ENCODE measurements around the gene ZNF180.
A peak's percentile ranks its signal among the peaks of the same experiment; 100 is the strongest.

Gene ZNF180

DNA sequence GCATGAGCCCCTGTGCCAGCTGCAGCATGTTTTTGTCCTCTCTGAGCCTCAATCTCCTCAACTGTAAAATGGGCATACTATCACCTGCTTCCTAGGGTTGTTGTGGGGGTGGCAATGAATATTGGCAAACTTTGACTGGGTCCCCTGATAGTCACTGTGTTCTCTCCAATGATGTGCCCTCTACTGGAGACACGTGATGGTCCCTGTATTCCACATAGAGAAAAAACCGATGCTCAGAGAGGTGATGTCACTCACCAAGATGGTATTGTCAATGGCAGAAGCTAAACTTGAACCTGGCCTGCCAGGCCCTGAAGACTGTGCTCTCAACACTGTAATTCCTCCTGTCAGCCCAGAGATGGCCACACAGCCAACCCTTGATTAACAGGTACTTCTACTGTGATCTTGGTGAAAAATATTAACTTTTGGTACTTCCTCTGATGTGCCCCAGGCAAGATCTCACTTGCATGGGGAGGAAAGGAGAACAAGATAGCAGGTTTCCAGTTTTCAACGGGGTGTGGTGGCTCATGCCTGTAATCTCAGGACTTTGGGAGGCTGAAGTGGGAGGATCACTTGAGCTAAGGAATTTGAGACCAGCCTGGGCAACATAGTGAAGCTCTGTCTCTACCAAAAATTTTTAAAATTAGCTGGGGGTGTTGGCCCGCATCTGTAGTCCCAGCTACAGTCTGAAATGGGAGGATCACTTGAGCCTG, 25.6 kb upstream of the ZNF180 start:
- no peak overlapping the region for H3K4me3 ChIP-seq (ENCODE audit: low read depth, low read length)
- no peak for DNase-seq (ENCODE audit: low read depth)
- TF ChIP-seq, protein P1, sequence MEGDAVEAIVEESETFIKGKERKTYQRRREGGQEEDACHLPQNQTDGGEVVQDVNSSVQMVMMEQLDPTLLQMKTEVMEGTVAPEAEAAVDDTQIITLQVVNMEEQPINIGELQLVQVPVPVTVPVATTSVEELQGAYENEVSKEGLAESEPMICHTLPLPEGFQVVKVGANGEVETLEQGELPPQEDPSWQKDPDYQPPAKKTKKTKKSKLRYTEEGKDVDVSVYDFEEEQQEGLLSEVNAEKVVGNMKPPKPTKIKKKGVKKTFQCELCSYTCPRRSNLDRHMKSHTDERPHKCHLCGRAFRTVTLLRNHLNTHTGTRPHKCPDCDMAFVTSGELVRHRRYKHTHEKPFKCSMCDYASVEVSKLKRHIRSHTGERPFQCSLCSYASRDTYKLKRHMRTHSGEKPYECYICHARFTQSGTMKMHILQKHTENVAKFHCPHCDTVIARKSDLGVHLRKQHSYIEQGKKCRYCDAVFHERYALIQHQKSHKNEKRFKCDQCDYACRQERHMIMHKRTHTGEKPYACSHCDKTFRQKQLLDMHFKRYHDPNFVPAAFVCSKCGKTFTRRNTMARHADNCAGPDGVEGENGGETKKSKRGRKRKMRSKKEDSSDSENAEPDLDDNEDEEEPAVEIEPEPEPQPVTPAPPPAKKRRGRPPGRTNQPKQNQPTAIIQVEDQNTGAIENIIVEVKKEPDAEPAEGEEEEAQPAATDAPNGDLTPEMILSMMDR (IDR thresholded peaks at IDR 0.05; ENCODE audit: insufficient read depth, low read depth, low read length, missing control alignments): no peak

DNA sequence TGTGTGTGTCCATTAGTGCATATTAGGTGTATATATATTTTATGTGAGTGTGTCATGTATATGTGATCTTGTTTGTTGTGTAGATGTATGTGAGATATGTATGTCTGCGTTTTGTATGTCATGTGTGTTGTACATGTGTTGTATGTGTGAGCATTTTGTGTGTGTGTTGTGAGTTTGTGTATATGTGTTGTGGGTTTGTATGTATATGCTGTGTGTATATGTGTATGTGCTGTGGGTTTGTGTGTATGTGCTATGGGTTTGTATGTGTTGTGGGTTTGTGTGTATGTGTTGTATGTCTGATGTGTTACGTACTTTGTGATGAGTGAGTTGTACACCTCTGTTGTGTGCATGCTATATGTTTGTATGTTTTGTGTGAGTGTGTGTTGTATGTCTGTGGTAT, 21.0 kb upstream of the ZNF180 start:
- DNase-seq (ENCODE audit: low read depth): no peak
- no peak overlapping the region for H3K4me3 ChIP-seq (ENCODE audit: low read depth, low read length)
- TF ChIP-seq, protein P1 (IDR thresholded peaks at IDR 0.05; ENCODE audit: insufficient read depth, low read depth, low read length, missing control alignments): no peak

DNA sequence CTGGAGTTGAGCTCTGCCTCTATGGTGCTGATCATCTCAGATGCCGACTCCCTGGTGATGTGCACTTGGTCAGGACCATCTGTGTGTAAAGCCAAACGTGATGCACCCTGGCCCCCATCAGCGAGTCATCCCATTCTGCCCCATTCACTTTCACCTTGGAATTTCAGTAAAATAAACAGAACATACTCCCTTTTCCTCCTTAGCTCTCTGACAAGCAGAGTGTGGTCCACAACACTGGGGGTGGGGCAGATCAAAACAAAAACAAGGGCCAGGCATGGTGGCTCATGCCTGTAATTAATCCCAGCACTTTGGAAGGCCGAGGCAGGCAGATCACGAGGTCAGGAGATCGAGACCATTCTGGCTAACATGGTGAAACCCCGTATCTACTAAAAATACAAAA, 16.8 kb upstream of the ZNF180 start:
- TF ChIP-seq, protein P1 (IDR thresholded peaks at IDR 0.05; ENCODE audit: insufficient read depth, low read depth, low read length, missing control alignments): no peak
- DNase-seq (ENCODE audit: low read depth): no peak
- no peak overlapping the region for H3K4me3 ChIP-seq (ENCODE audit: low read depth, low read length)

DNA sequence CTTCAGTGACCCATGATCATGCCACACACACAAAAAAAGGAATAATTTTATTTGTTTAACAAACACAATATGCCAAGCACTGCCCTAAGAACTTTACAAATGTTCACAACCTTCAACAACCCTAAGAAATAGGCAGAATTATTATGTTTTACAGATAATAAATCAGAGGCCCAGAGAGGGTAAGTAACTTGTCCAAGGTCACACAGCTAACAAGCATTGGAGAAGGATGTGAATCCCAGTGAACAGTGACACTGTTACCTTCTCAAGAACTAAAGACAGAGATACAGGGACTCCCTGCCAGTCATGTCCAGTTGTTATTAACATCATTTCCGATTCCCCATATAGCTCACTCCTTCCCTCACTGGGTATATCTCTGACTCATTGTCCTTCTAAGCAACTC, 15.6 kb upstream of the ZNF180 start:
- no peak for DNase-seq (ENCODE audit: low read depth)
- TF ChIP-seq, protein P1 (IDR thresholded peaks at IDR 0.05; ENCODE audit: insufficient read depth, low read depth, low read length, missing control alignments): no peak
- no peak overlapping the region for H3K4me3 ChIP-seq (ENCODE audit: low read depth, low read length)

DNA sequence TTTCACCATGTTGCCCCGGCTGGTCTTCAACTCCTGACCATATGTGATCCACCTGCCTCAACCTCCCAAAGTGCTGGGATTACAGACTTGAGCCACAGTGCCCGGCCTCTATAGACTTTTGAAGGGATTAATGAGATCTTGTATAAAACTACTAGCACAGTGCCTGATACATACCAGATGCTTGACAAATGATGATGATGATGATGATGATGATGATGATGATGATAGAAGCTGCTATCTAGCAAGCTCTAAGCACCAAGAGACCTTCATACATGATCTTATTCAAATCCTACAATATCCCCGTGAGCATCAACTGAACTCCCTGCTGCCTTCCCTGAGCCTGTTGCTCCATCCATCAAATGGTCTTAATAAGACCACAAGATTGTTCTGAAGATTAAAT, 14.7 kb upstream of the ZNF180 start:
- H3K4me3 ChIP-seq (ENCODE audit: low read depth, low read length): no peak overlapping the region
- DNase-seq (ENCODE audit: low read depth): no peak
- TF ChIP-seq, protein P1 (IDR thresholded peaks at IDR 0.05; ENCODE audit: insufficient read depth, low read depth, low read length, missing control alignments): no peak

DNA sequence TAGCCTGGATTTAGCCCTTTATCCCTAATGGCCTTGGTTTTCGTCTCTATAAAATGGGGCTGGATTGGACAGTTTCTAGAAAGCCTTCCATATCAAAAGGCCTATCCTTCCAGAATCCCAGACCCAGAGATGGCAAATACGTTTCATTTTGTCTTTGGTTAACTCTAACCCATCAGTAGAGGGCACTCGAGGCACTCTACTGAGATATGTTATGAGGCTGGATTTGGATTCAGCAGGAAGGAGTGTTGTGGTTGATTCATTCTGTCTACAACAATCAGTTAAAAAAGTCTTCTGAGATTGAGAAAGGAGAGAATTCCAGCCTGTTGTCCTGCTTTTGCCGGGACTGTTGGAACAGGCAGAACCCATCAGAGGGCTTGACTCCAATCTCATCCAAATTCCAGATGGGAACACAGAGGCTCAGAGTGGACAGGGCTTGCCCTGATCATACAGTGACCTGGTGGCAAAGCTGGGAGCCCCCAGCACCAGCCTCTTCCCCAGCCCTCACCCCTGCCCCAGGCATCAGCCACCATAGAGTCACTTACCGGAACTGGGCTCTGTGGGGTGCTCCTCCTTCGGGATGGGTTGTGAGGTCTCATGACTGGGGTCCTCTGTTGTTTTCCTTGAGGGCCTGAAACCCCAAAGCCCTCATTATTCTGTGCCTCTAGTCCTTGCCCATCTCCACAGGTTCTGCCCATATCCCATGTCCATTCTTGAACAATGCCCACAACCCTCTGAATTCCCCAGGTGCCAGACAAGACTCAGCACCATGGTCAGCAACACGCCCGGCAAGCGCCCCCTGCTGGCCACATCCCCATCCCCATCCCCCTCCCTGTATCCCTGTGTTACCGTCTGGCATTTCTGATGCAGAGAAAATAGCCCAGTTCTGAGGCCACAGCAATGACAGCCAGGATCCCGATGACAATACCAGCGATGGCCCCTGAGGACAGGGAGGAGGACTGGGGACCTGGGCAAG, 12.3 kb upstream of the ZNF180 start:
- no peak overlapping the region for H3K4me3 ChIP-seq (ENCODE audit: low read depth, low read length)
- peak; percentile 19 for DNase-seq (ENCODE audit: low read depth)
- TF ChIP-seq, protein P1 (IDR thresholded peaks at IDR 0.05; ENCODE audit: insufficient read depth, low read depth, low read length, missing control alignments): peak; percentile 40

Data from GM12865 (cell line).